ENCODE measurements around the gene REV1.
A peak's percentile ranks its signal among the peaks of the same experiment; 100 is the strongest.
"Not testable (repeated sequence)": the region's sequence is repeated elsewhere in the genome, so short reads cannot be mapped to it uniquely, and the experiment has no call there.

Gene REV1

DNA sequence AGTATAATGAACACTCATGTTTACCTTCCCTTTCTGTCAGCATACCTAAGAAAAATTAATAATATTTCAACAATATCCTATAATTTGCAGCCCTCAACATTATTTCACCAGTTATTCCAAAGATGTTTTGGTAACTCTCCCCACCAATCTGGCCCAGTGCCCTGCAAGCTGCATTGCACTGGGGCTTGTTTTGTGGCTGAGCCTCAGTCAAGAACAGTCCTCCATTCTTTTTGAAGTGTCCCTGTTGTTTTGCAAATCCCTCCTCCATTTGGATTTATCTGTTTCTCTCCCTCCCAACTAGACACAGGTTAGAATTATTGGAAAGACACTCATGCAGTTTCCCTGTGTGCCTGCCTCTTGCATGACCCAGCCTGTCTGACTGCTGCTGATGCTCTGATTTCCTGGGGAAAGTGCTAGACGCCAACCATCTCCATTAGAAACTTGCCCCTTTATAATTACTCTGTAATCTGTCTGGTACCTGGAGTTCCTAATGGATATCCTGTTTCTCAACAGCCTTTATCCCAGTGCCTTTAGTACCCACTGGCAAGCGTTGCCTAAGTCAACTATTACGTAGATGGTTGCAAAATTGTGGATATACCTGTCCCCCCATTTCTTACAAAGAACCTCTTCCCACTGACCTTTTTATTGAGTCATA lies 92.4 kb downstream of the REV1 start:
- Mint-ChIP-seq H3K4me1 (no peaks in the 10 kb centered on the region), H3K9me3 (no peaks in the 10 kb centered on the region), H3K4me3 (no peak overlapping the region), H3K27ac (peak overlapping the region; percentile 10), H3K27me3 (no peaks in the 10 kb centered on the region), H3K36me3 (peaks cover 23% of the 10 kb centered on the region)
- ATAC-seq (ENCODE audit: low read depth) (no peak), DNase-seq (ENCODE audit: low spot score in 2 of 2) (no peak)

DNA sequence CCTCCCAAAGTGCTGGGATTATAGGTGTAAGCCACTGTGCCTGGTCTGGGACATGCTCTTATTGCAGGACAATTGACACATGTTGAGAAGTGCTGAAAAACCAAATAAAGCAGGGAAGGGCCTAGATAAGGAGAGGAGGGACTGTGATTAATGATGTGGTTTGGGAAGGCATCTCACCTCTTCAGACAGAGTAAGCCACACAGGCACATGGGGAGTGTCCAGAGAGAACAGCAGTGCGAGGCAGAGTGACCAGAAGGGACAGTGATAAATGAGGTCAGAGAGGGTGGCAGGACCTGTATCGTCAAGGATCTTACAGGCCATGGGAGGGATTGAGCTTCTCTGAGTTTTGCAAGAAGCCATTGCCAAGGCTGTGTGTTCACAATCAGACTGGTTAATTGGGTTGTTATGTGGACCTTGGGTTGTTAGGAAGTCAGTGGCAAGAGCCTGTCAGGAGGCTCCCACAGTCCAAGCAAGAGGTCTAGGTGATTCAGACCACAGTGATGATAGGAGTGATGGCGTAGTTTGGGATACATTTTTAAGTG lies 94.2 kb downstream of the REV1 start:
- peaks cover 28% of the 10 kb centered on the region for H3K36me3 Mint-ChIP-seq

DNA sequence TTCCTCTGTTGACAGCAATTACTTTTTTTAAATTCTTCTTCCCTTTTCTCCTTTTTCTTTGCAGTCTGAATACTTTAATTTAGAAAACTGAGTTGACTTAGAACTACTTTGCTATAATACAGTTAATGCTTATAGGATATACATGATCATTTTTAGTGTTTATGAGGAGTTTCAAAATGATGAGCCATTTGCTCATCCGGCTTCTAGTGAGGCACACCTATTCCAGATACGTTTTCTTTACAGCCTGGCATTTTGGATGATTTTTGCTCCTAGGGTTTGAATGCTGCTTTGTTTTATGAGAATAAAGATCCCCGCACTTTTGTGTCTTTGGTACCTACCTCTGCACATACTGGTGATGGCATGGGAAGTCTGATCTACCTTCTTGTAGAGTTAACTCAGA lies 99.9 kb downstream of the REV1 start:
- no peak for ATAC-seq (ENCODE audit: low read depth)
- peaks cover 16% of the 10 kb centered on the region for H3K36me3 Mint-ChIP-seq

More for the DNA sequence above, 94.2 kb downstream of the REV1 start:
- no peaks in the 10 kb centered on the region for H3K27me3 Mint-ChIP-seq
- DNase-seq (ENCODE audit: low spot score in 2 of 2) (no peak), ATAC-seq (ENCODE audit: low read depth) (no peak)
- H3K9me3 Mint-ChIP-seq: no peaks in the 10 kb centered on the region
- H3K4me1 Mint-ChIP-seq: no peaks in the 10 kb centered on the region
- peak overlapping the region; percentile 29 for H3K27ac Mint-ChIP-seq
- no peak overlapping the region for H3K4me3 Mint-ChIP-seq

DNA sequence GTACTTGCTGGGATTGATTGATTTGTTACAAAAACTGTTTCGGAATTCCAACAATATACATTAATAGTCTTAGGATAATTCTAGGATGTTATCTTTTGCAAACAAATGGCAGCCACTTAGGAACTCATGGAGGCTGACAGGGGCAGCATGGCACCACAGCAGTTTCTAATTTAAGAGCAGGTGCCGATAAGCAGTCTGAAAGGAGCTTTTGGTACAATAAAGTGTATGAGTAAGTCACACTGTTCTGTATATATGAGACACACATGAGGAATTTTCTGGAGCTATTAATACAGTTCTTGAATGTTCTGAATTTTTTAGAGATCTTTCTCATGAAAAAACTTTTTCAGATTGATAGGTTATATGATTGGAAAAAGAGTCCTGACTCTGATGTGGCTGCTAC lies 100.4 kb downstream of the REV1 start:
- no peaks in the 10 kb centered on the region for H3K4me1 Mint-ChIP-seq
- H3K27ac Mint-ChIP-seq: no peak overlapping the region
- H3K4me3 Mint-ChIP-seq: no peak overlapping the region
- DNase-seq (ENCODE audit: low spot score in 2 of 2): no peak
- no peaks in the 10 kb centered on the region for H3K27me3 Mint-ChIP-seq
- no peak for ATAC-seq (ENCODE audit: low read depth)
- H3K36me3 Mint-ChIP-seq: peaks cover 19% of the 10 kb centered on the region
- H3K9me3 Mint-ChIP-seq: no peaks in the 10 kb centered on the region

More for the DNA sequence above, 99.9 kb downstream of the REV1 start:
- Mint-ChIP-seq H3K27me3 (no peaks in the 10 kb centered on the region), H3K9me3 (no peaks in the 10 kb centered on the region), H3K27ac (no peak overlapping the region), H3K4me3 (no peak overlapping the region), H3K4me1 (no peaks in the 10 kb centered on the region)
- DNase-seq (ENCODE audit: low spot score in 2 of 2): no peak

DNA sequence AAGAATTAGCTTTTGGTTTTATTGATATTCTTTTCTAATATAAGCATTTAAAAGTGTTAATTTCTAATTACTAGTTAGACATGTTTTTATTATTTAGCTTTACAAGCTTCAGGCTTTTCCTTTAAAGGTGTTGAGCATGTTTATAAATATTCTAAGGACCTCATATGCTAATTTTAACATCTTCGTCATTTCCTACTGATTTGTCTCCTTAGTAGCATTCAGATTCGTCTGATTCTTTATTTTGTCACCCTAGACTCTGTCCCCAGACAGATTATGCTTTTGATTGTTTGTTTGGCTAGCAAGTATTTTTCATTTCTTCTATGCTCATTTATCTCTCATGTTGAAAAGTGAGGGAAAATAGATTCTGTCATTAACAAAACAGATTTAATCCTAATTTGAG lies 100.9 kb downstream of the REV1 start:
- Mint-ChIP-seq H3K9me3 (no peaks in the 10 kb centered on the region), H3K27me3 (no peaks in the 10 kb centered on the region), H3K4me1 (no peaks in the 10 kb centered on the region), H3K27ac (no peak overlapping the region), H3K4me3 (no peak overlapping the region), H3K36me3 (peaks cover 22% of the 10 kb centered on the region)
- ATAC-seq (ENCODE audit: low read depth) (no peak), DNase-seq (ENCODE audit: low spot score in 2 of 2) (no peak)

DNA sequence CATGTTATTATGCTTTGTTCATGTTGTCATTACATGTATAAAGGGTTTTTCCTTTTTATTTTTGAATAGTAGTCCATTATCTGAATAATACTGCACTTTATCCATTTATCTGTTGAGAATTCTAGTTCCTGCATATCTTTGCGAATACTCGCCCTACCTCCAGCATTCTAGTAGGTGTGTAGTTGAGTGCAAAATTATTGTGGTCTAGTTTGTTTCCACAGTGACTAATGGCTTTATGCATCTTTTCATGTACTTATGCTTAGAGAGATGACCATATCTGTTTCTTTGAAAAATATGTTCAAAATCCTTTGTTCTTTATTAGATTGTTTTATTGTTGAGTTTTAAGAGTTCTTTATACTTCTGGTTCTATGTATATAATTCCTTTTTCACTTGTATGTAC lies 103.8 kb downstream of the REV1 start:
- Mint-ChIP-seq H3K27ac (no peak overlapping the region), H3K4me1 (no peaks in the 10 kb centered on the region), H3K27me3 (no peaks in the 10 kb centered on the region), H3K36me3 (peaks cover 32% of the 10 kb centered on the region), H3K4me3 (no peak overlapping the region), H3K9me3 (no peaks in the 10 kb centered on the region)
- ATAC-seq (ENCODE audit: low read depth) (no peak), DNase-seq (ENCODE audit: low spot score in 2 of 2) (no peak)

DNA sequence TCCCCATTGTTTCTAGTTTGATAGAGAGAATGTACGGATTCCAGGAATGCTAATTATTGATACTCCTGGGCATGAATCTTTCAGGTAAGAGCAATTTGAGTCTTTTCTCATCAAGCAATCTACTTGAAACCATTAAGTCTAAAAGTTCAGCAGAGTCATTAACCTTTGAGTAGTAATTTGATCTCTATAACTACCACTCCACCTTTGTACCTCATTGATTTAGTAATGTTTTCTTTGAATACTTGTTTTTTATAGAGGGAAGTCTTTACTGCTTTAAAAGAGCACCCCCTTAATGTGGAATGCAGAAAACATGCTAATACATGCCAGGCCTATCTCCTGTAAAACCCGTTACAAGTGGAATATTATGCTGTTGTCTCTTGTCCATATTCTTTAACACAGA lies 107.7 kb downstream of the REV1 start:
- no peaks in the 10 kb centered on the region for H3K4me1 Mint-ChIP-seq
- no peak overlapping the region for H3K27ac Mint-ChIP-seq
- no peaks in the 10 kb centered on the region for H3K9me3 Mint-ChIP-seq
- no peaks in the 10 kb centered on the region for H3K27me3 Mint-ChIP-seq
- DNase-seq (ENCODE audit: low spot score in 2 of 2) (no peak), ATAC-seq (ENCODE audit: low read depth) (no peak)
- no peak overlapping the region for H3K4me3 Mint-ChIP-seq
- peaks cover 38% of the 10 kb centered on the region for H3K36me3 Mint-ChIP-seq

DNA sequence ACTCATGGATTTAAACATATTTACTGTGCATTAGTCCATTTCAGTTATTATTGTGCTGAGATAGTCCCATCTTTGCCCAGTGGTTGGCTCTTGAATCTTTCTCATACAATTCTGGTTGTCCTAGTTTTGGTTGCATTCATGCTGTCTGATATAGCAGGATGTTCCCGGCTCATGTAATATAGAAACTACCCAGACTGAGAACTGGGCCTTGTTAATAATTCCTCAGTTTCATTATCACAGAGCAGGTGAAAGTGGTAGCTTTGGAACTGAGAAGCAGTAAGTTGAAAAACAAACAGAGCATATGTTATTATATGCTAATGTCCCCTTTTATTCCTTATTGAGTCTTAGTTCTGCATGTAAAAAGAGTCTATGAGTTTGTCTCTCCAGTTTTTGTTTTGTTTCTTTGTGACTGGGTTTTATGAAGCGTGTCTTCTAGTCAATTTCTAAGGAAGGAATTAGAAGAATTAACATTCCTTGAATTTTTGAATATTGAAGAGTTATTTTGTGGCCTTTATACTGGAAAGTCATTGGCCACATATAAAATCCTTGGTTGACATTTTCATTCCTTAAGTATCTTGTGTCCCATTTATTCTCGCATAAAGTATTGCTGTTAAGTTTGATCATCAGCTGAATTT lies 109.3 kb downstream of the REV1 start:
- Mint-ChIP-seq H3K9me3 (no peaks in the 10 kb centered on the region), H3K4me1 (no peaks in the 10 kb centered on the region), H3K27ac (peak overlapping the region; percentile 23), H3K36me3 (peaks cover 46% of the 10 kb centered on the region), H3K4me3 (no peak overlapping the region), H3K27me3 (no peaks in the 10 kb centered on the region)
- DNase-seq (ENCODE audit: low spot score in 2 of 2) (no peak), ATAC-seq (ENCODE audit: low read depth) (no peak)

DNA sequence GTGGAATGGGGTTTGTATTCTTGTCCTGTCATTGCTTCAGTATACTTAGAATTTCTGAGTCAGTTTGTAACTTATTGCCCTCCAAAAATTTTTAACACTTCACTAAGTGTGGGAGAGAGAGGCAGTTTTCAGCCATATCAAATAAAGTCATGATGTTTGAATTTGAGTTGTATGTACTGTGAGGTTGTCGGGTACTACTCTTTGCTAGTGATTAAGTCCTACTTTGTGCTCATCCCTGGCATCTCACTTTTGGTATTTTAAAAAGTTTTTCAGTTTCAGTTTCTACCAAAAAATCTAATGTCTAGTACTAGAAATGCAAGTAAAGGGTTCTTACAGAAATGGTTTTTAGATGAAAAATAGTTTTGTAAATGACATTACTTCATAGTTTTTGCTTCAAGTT lies 111.9 kb downstream of the REV1 start:
- ATAC-seq (ENCODE audit: low read depth): no peak
- H3K4me1 Mint-ChIP-seq: no peaks in the 10 kb centered on the region
- peaks cover 54% of the 10 kb centered on the region for H3K36me3 Mint-ChIP-seq
- H3K27ac Mint-ChIP-seq: no peak overlapping the region
- peaks cover 5% of the 10 kb centered on the region for H3K9me3 Mint-ChIP-seq
- H3K27me3 Mint-ChIP-seq: no peaks in the 10 kb centered on the region
- H3K4me3 Mint-ChIP-seq: no peak overlapping the region
- no peak for DNase-seq (ENCODE audit: low spot score in 2 of 2)

DNA sequence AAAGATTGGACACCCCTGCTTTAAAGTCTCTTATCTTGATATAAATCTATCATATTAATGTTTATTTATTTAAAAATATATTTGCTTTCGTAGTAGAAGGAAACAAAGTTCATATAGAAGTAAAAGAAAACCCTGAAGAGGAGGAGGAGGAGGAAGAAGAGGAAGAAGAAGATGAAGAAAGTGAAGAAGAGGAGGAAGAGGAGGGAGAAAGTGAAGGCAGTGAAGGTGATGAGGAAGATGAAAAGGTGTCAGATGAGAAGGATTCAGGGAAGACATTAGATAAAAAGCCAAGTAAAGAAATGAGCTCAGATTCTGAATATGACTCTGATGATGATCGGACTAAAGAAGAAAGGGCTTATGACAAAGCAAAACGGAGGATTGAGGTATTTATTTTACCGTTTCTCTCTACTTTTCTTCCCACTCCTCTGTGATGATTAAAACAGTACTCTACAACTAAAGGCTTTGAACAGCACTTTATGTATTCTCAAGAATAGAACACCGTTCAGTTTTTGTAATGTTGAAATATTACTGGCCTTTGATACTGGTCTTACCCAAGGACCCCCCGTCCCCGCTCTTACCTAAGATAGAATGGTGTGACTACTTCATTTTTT lies 113.5 kb downstream of the REV1 start:
- Mint-ChIP-seq H3K9me3 (peaks cover 6% of the 10 kb centered on the region), H3K27ac (no peak overlapping the region)
- no peak for ATAC-seq (ENCODE audit: low read depth)

DNA sequence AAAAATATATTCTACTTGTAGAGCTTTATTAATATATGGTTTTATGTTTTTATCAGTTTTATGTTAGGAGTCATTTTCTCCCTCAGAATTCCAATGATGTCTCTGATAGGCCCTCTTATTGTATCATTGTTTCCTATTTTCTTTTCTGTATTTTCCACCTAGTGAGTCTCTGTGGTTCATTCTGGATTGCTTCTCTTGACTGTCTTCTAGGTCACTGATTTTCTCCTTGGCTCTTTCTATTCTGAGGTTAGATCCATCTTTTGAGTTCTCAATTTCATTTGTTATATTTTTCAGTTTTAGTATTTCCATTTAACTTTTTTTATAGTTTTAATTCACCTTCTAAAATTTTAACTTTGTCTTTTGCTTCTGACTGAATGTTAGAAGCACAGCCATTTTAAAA lies 115.1 kb downstream of the REV1 start:
- no peak overlapping the region for H3K4me3 Mint-ChIP-seq
- ATAC-seq (ENCODE audit: low read depth) (no peak), DNase-seq (ENCODE audit: low spot score in 2 of 2) (no peak)
- H3K27ac Mint-ChIP-seq: no peak overlapping the region
- H3K4me1 Mint-ChIP-seq: no peaks in the 10 kb centered on the region
- peaks cover 6% of the 10 kb centered on the region for H3K9me3 Mint-ChIP-seq
- H3K27me3 Mint-ChIP-seq: no peaks in the 10 kb centered on the region
- H3K36me3 Mint-ChIP-seq: peaks cover 57% of the 10 kb centered on the region

More for the DNA sequence above, 113.5 kb downstream of the REV1 start:
- no peak overlapping the region for H3K4me3 Mint-ChIP-seq
- no peaks in the 10 kb centered on the region for H3K27me3 Mint-ChIP-seq
- H3K36me3 Mint-ChIP-seq: peaks cover 61% of the 10 kb centered on the region
- no peaks in the 10 kb centered on the region for H3K4me1 Mint-ChIP-seq
- no peak for DNase-seq (ENCODE audit: low spot score in 2 of 2)

DNA sequence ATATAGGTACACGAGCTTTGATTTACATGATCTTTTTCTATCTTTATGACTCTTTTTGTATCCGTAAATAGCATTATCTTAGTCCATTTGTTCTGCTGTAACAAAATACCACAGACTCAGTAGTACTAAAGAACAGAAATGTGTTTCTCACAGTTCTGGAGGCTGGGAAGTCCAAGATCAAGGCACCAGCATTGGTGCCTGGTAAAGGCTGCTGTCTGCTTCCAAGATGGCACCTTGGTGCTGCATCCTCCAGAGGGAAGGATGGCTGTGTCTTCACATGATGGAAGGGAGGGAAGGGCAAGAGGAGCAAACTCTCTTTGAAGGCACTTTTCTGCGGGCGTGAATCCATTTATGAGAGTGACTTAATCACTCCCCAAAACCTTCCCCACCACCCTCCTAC lies 116.7 kb downstream of the REV1 start:
- ATAC-seq (ENCODE audit: low read depth) (no peak), DNase-seq (ENCODE audit: low spot score in 2 of 2) (no peak)
- Mint-ChIP-seq H3K9me3 (peaks cover 6% of the 10 kb centered on the region), H3K36me3 (peaks cover 56% of the 10 kb centered on the region), H3K27me3 (no peaks in the 10 kb centered on the region), H3K27ac (no peak overlapping the region), H3K4me1 (no peaks in the 10 kb centered on the region), H3K4me3 (no peak overlapping the region)

DNA sequence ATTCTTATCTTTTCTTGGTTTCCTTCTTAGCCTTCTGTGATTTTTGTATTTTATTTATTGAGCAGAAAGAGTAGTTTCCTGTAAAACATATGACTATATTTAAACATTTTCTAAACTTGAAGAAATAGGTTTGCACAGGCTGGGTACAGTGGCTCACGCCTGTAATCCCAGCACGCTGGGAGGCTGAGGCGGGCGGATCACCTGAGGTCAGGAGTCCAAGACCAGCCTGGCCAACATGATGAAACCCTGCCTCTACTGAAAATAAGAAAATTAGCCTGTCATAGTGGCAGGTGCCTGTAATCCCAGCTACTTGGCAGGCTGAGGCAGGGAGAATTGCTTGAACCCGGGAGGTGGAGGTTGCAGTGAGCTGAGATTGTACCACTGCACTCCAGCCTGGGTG lies 121.0 kb downstream of the REV1 start:
- H3K27me3 Mint-ChIP-seq; H3K4me3 Mint-ChIP-seq; ATAC-seq (ENCODE audit: low read depth); DNase-seq (ENCODE audit: low spot score in 2 of 2); H3K27ac Mint-ChIP-seq; H3K4me1 Mint-ChIP-seq; H3K9me3 Mint-ChIP-seq: not testable (repeated sequence)
- H3K36me3 Mint-ChIP-seq: peaks cover 43% of the 10 kb centered on the region

DNA sequence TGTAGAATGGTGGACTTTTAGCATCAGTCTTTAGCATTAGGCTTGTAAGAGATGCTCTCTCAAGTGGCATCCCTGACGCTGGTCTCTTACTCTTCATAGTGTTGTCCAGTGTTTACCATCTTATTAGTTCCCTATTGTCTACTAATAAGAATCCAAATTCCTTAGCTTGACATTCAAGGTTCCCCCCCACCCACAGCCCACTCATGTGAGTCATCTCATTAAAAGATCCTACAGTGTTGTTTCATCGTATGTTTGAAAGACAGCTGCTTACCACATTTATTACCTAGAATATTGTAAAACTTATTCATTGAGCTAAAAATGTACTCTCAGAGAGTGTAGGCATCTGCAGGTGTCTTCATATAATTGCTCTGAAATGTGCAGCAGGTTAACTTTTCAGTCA lies 124.2 kb downstream of the REV1 start:
- Mint-ChIP-seq H3K27me3 (no peaks in the 10 kb centered on the region), H3K27ac (no peak overlapping the region), H3K4me1 (no peaks in the 10 kb centered on the region), H3K9me3 (no peaks in the 10 kb centered on the region), H3K4me3 (no peak overlapping the region), H3K36me3 (peaks cover 34% of the 10 kb centered on the region)
- DNase-seq (ENCODE audit: low spot score in 2 of 2): no peak
- ATAC-seq (ENCODE audit: low read depth): no peak

Measured in memory B cell (primary cell).